GM21528 (cell line): Measurements from ENCODE around the gene KRTAP22-1.

Experiments
- ATAC-seq: cut with Tn5 transposase; IDR thresholded peaks from one replicate; pipeline ENCODE4 v1.9.1; 2021; ENCODE audit warnings: mild to moderate bottlenecking, moderate library complexity; ENCODE audit not compliant: unreplicated experiment, low FRiP score

The KRTAP22-1 gene

DNA sequence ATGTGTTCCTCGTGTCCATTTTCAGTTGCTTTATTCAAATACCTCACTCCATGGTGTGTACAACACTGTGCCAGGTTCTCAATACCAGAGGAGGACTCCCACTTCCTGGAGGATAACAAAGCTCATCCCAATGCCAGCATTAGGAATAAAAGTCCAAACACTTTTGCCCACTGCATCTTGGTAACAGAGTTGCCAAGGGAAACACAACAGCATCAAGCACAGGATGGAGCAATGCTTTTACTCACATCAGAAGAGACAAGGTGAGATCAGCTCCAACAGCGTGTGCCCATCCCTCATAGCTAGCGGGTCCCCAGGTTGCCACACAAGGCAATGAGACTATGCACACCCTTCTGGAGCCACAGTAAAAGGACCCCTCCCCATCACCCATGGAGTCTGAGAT is 22.5 kb downstream of the KRTAP22-1 start:
- ATAC-seq: no peak

DNA sequence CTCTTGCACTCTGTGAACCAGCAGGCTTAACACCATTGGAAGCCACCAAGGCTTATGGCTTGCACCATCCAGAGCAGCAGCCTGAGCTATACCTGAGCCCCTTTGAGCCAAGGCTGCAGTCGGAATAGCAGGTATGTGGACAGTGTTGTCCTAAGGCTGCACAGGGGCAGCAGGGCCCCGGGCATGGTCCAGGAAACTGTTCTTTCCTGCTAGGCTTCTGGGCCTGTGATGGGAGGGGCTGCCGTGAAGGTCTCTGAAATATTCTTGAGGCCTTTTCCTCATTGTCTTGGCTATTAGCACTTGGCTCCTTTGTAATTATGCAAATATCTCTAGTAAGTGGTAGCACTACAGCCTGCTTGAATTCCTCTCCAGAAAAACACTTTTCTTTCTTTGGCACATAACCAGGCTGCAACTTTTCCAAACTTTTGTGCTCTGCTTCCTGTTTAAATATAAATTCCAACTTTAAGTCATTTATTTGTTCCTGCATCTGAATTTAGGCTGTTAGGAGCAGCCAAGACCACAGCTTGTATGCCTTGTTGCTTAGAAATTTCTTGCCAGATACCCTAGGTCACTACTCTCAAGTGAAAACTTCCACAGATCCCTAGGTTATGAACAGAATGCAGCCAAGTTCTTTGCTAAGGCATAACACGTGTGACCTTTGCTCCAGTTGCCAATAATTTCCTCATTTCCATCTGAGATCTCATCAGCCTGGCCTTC is 24.7 kb downstream of the KRTAP22-1 start:
- no peak for ATAC-seq

DNA sequence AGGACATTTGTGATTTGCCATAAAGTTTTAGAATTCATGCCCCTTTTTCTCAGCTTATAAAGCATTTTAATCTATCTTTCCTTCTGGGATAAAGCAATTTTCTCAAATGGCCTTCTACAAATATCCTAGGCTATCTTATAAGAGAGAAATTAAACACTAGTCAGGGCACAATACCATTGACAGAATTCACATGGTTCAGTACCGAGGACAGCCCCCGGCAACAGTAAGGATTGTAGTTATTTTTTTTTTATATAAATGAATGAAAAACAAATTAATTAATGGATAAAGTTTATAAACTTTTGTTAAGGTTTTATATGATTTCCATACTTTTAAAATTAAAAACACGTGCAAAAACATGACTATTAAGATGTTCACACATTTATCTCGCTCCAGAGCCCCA is 27.2 kb downstream of the KRTAP22-1 start:
- no peak for ATAC-seq

DNA sequence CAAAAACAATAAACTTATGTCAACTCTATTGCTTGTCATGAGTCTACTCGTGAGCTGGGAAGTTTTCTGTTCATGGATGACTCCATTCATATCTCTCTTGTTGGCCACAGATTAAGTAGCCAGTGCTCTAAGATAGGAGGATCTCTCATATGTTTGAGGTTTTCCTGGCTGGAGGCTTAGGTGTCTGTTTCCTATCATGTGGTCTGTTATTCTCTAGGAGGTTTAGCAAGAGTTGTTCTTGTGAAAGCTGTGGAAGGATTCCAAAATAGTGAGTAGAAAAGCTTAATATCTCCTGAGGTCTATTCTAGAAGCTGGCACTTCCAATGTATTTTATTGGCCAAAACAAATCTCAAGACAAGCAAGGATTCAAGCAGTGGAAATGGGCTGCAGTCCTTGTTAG is 28.3 kb downstream of the KRTAP22-1 start:
- ATAC-seq: no peak

DNA sequence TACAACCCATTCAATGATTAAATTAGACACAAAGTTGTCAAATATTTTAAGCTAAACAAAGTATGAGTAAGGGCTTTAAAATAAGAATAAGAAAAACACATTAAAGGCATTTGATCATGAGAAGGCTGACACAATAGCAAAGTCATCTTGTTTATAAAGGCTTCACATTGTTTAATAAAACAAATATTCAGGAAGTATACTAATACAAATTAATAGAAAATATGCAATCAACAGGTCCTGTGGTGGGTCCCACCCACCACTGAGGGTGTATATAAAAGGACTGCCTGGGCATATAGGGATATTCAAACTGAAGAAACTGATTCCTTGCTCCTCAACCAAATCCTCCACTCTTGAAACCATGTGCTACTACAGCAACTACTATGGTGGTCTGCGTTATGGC is 34.0 kb downstream of the KRTAP22-1 start, which contains the start of gene KRTAP20-2:
Gene KRTAP20-2, plus strand, starts transcription at position 301 of the 400 bp plus-strand sequence. Its CDS starts 58 bp downstream, at position 359.
- ATAC-seq: no peak

DNA sequence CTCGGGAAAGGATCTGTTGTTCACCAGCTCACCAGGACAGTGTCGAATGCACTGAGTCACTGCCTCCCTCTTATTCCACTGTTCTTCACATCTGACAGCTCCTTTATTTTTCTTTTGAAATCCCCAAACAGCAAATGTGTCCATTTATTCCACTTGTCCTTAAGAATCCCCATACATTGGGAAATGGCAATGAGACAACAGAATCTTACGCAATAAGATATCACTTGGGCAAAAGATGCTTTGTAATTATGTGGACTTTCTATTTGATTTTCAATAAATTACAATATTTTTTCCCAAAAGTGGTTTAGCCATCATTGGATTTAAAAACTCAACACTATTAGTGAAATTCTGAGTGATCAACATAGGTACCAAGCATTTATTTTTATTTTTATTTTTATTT is 37.8 kb downstream of the KRTAP22-1 start:
- no peak for ATAC-seq

DNA sequence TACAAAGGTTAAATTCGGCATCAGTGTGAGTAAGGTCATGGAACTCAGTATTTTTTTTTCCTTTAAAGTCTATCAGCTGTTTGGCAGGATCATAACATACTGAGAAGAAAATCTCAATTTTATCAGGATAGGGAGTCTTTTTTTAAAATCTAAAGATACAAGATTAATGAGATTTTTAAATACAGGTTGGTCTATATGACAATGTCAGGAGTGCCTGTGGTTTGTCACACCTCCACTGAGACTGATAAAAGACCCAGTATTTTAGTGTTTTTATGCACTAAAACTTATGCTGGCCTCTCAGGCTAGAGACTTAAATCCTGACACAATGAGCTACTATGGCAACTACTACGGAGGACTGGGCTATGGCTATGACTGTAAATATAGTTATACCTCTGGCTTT is 41.7 kb downstream of the KRTAP22-1 start, which contains the start of gene KRTAP20-3:
Gene KRTAP20-3, plus strand, starts transcription at position 301 of the 400 bp plus-strand sequence.
- ATAC-seq: no peak

DNA sequence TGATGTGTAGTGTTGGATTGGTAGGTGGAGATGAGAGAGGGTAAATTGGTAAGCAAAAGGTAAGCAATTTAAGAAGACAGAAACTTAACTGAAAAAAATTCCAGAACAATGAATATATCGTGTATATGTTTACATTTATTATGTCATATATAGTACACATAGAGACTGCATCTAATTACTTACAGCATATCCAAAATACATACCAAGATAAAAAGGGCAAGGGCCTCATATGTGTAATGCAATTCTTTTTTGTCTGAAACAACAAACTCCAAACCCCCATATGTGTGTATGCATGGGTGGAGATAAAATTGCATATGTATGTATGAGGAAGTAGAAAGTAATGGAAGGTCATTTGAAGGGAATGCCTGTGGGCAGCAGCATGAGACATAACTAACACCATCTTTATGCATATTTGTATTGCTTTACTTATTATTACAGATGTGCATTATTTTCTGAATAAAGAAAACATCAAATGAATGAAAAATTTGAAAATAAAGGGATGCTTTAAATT is 46.1 kb downstream of the KRTAP22-1 start:
- no peak for ATAC-seq
